Mucosa of descending colon (tissue), 3 donors: ENCODE data around the gene NFATC3. TPM values are rescaled to one million over a fixed set of nuclear protein-coding genes. Genes with fewer than 3 reads are reported as not detected.

Experiments
- ATAC-seq: fragments of 200-7000 bp; cut with Tn5 transposase; one replicate; pipeline ENCODE4 v1.9.1; 2020; ENCODE audit warnings: mild to moderate bottlenecking, moderate library complexity
- DNase-seq, 3 donors: peaks; one replicate each; pipeline ENCODE4 v3.0.0-alpha.2; 2020
- H3K36me3 ChIP-seq: fragments of 200-600 bp; one replicate; pipeline ENCODE4 v1.8.0; 2021; ENCODE audit warnings: low read depth, mild to moderate bottlenecking
- H3K4me1 ChIP-seq: fragments of 200-600 bp; one replicate; pipeline ENCODE4 v1.8.0; 2021; ENCODE audit warnings: low read depth, mild to moderate bottlenecking
- H3K4me3 ChIP-seq: fragments of 200-600 bp; one replicate; pipeline ENCODE4 v1.8.0; 2021; ENCODE audit warnings: mild to moderate bottlenecking
- H3K9me3 ChIP-seq: fragments of 200-600 bp; one replicate; pipeline ENCODE4 v1.8.0; 2021; ENCODE audit warnings: mild to moderate bottlenecking
- intact Hi-C, 2 donors: fragments of 100-400 bp; cut with DNase I in 1 of 2; cut with micrococcal nuclease in 1 of 2; formaldehyde crosslinking; loops; one replicate each; pipeline versions ENCODE4 v1.11.0 to v1.11.1; 2022; cut with DNase I, micrococcal nuclease
- microRNA-seq: library from miRNA; unstranded; fragments of <30 nt; microRNA quantifications from one replicate; pipeline ENCODE4, GENCODE V29; 2019
- total RNA-seq, 3 donors: library from RNA; stranded (reverse); fragmentation: NEBNext Ultra II Directional in 2 of 3; extraction: Animal tissue kit (Norgen Biotek cat#: 25700) in 2 of 3; gene quantifications; one replicate each; pipeline versions ENCODE4 v1.2.1 to v1.2.4, GENCODE V29; 2021 to 2023
- TF ChIP-seq, protein P1 (sequence below): fragments of 200-600 bp; IDR thresholded peaks from one replicate; pipeline ENCODE4 v1.8.0; 2022; ENCODE audit warnings: antibody characterized with exemption, mild to moderate bottlenecking
- donor health status: DM: no; HTN: no; CAD: no; lungs with moderate emphysema.
- donor health status: DM: no; HTN: no; CAD: no.
- donor health status: DM: no; HTN: yes; CAD: no.

NFATC3 gene
- total RNA-seq, 3 donors from 2014 or later = 24.2 to 44.0 (median 25.5) TPM

DNA sequence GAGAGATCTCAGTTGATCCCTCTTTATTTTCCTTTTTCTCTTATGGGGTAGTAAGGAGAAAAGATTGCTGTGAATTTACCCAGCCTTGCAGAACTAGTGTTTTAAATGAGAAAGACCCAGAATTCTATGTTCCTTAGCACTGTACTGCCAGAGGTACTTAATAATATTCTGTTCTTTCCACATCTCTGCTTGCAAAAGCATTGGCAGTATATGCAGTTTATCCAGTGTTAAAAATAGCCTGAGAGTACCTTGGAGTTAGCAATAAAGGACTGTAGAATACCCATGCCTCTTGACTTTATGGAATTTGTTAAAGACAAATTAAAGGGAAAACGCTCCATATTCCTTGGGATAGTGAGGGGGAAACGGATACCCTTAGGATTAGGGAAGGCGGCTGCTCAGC, 191.1 kb downstream of the NFATC3 start:
- ATAC-seq (no peak), DNase-seq (no peak)
- Histone ChIP-seq H3K4me1 (peaks cover 21% of the 10 kb centered on the region), H3K4me3 (no peak overlapping the region), H3K9me3 (no peaks in the 10 kb centered on the region), H3K36me3 (no peaks in the 10 kb centered on the region)
- intact Hi-C loops = no loop called here
- TF ChIP-seq, protein P1, sequence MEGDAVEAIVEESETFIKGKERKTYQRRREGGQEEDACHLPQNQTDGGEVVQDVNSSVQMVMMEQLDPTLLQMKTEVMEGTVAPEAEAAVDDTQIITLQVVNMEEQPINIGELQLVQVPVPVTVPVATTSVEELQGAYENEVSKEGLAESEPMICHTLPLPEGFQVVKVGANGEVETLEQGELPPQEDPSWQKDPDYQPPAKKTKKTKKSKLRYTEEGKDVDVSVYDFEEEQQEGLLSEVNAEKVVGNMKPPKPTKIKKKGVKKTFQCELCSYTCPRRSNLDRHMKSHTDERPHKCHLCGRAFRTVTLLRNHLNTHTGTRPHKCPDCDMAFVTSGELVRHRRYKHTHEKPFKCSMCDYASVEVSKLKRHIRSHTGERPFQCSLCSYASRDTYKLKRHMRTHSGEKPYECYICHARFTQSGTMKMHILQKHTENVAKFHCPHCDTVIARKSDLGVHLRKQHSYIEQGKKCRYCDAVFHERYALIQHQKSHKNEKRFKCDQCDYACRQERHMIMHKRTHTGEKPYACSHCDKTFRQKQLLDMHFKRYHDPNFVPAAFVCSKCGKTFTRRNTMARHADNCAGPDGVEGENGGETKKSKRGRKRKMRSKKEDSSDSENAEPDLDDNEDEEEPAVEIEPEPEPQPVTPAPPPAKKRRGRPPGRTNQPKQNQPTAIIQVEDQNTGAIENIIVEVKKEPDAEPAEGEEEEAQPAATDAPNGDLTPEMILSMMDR = no peak

Small RNA genes within 50 kb of the gene (microRNA-seq; reads per million reads assigned to microRNA genes)
- not detected for gene MIR6773

Other genes with a start within 250 kb of the NFATC3 start
- gene THAP11, start 243.1 kb upstream of the NFATC3 start, total RNA-seq = 10 to 100 TPM; 18.1 to 43.3 (median 20.5) TPM
- 10 to 100 TPM; 56.0 to 69.3 (median 58.0) TPM for gene NUTF2, start 238.4 kb upstream of the NFATC3 start, total RNA-seq
- 10 to 100 TPM; 33.2 to 55.0 (median 36.6) TPM for gene CENPT, start 237.7 kb upstream of the NFATC3 start, total RNA-seq
- gene EDC4, start 212.3 kb upstream of the NFATC3 start, total RNA-seq = 10 to 100 TPM; 58.3 to 82.0 (median 64.6) TPM
- gene NRN1L, start 200.5 kb upstream of the NFATC3 start, total RNA-seq = under 1 TPM in 2 of 3 donors, not detected in 1; 0.49 to 0.99 TPM
- gene PSKH1, start 192.1 kb upstream of the NFATC3 start, total RNA-seq = 10 to 100 TPM; 33.8 to 43.3 (median 38.1) TPM
- 1 to 10 TPM in 1 of 3 donors, under 1 TPM in 2; 0.61 to 2.3 (median 0.80) TPM for gene CTRL, start 153.5 kb upstream of the NFATC3 start, total RNA-seq
- 100 to 1,000 TPM in 2 of 3 donors, 10 to 100 TPM in 1; 96.9 to 175 (median 139) TPM for gene PSMB10, start 148.5 kb upstream of the NFATC3 start, total RNA-seq
- gene LCAT, start 141.2 kb upstream of the NFATC3 start, total RNA-seq = 10 to 100 TPM in 1 of 3 donors, 1 to 10 TPM in 2; 2.2 to 20.3 (median 9.4) TPM
- 10 to 100 TPM in 2 of 3 donors, 1 to 10 TPM in 1; 4.0 to 68.5 (median 22.2) TPM for gene SLC12A4, start 116.7 kb upstream of the NFATC3 start, total RNA-seq
- gene DPEP3, start 104.9 kb upstream of the NFATC3 start, total RNA-seq = not detected
- gene DPEP2, start 85.9 kb upstream of the NFATC3 start, total RNA-seq = 1 to 10 TPM; 1.5 to 2.8 (median 1.6) TPM
- not detected for gene DPEP2NB, start 69.5 kb upstream of the NFATC3 start, total RNA-seq
- 1 to 10 TPM; 6.1 to 7.2 (median 6.8) TPM for gene DDX28, start 62.1 kb upstream of the NFATC3 start, total RNA-seq
- 10 to 100 TPM; 11.6 to 13.5 (median 12.6) TPM for gene DUS2, start 62.1 kb upstream of the NFATC3 start, total RNA-seq
- 100 to 1,000 TPM in 1 of 3 donors, 10 to 100 TPM in 2; 46.6 to 125 (median 94.5) TPM for gene ESRP2, start 150.8 kb downstream of the NFATC3 start, total RNA-seq
- 10 to 100 TPM; 13.2 to 14.2 (median 13.5) TPM for gene PLA2G15, start 160.0 kb downstream of the NFATC3 start, total RNA-seq
- gene SLC7A6, start 179.2 kb downstream of the NFATC3 start, total RNA-seq = 10 to 100 TPM; 35.0 to 41.4 (median 37.2) TPM
- 10 to 100 TPM; 16.2 to 22.0 (median 18.4) TPM for gene SLC7A6OS, start 225.6 kb downstream of the NFATC3 start, total RNA-seq
- gene PRMT7, start 225.6 kb downstream of the NFATC3 start, total RNA-seq = 10 to 100 TPM; 31.0 to 42.2 (median 41.0) TPM